Endodermal cell (in vitro differentiated cells): ENCODE data around the gene CDH9. TPM values are rescaled to one million over a fixed set of nuclear protein-coding genes. Genes with fewer than 3 reads are reported as not detected.

ENCODE experiments used
- DNase-seq: peaks from one replicate; pipeline ENCODE4 v3.0.0-alpha.2; 2017
- H3K27ac ChIP-seq: 2 replicates; pipeline ENCODE4 v1.5.1; 2013; ENCODE audit warnings: mild to moderate bottlenecking, low read depth, low read length, moderate library complexity
- H3K27me3 ChIP-seq: 2 replicates; pipeline ENCODE4 v1.6.1; 2013; ENCODE audit warnings: mild to moderate bottlenecking, low read length, moderate library complexity; ENCODE audit not compliant: insufficient read depth, control insufficient read depth, poor library complexity, severe bottlenecking
- H3K36me3 ChIP-seq: 2 replicates; pipeline ENCODE4 v1.7.0; 2013; ENCODE audit warnings: mild to moderate bottlenecking, low read length, moderate library complexity; ENCODE audit not compliant: control insufficient read depth, insufficient read depth
- H3K4me1 ChIP-seq: one replicate; pipeline ENCODE4 v1.7.0; 2013; ENCODE audit warnings: low read length; ENCODE audit not compliant: control insufficient read depth, insufficient read depth
- H3K4me3 ChIP-seq: 2 replicates; pipeline ENCODE4 v1.5.1; 2013; ENCODE audit warnings: mild to moderate bottlenecking, low read length, moderate library complexity
- H3K9ac ChIP-seq: 2 replicates; pipeline ENCODE4 v1.6.1; 2013; ENCODE audit warnings: mild to moderate bottlenecking, low read length, moderate library complexity; ENCODE audit not compliant: poor library complexity, severe bottlenecking; ENCODE audit errors: extremely low read depth
- H3K9me3 ChIP-seq: 2 replicates; pipeline ENCODE4 v1.6.1; 2013; ENCODE audit warnings: mild to moderate bottlenecking, low read length, moderate library complexity; ENCODE audit not compliant: control insufficient read depth
- H3K27ac Mint-ChIP-seq: 2 replicates; pipeline ENCODE4 v1.8.0; 2020; ENCODE audit warnings: mixed read lengths
- H3K27me3 Mint-ChIP-seq: 2 replicates; pipeline ENCODE4 v1.8.0; 2021; ENCODE audit warnings: mild to moderate bottlenecking, mixed read lengths; ENCODE audit not compliant: insufficient read depth
- H3K36me3 Mint-ChIP-seq: 2 replicates; pipeline ENCODE4 v1.8.0; 2020; ENCODE audit warnings: low read depth, mixed read lengths
- H3K4me1 Mint-ChIP-seq: 2 replicates; pipeline ENCODE4 v1.8.0; 2020; ENCODE audit warnings: mixed read lengths
- H3K4me3 Mint-ChIP-seq: 2 replicates; pipeline ENCODE4 v1.8.0; 2020; ENCODE audit warnings: mild to moderate bottlenecking, moderate library complexity, mixed read lengths
- H3K9me3 Mint-ChIP-seq: 2 replicates; pipeline ENCODE4 v1.8.0; 2020; ENCODE audit warnings: mild to moderate bottlenecking, mixed read lengths
- WGBS, 2 experiments: methylation state at CpG; one replicate each; pipeline versions ENCODE4 v1.1.5 to v1.1.7; 2013; ENCODE audit warnings: missing lambda C conversion rate in 2 of 2, mixed read lengths in 1 of 2; ENCODE audit not compliant: insufficient coverage in 1 of 2, insufficient read length in 1 of 2; 5-methylcytosine and 5-hydroxymethylcytosine counted together
- long read RNA-seq, 4 experiments: library from polyadenylated mRNA in 2 of 4; library from RNA in 1 of 4; library from capped mRNA in 1 of 4; stranded (forward) in 3 of 4; unstranded in 1 of 4; transcript quantifications; one replicate each; pipeline ENCODE4 v2.0.0, GENCODE V29; 2020 to 2021; ENCODE audit warnings: inconsistent platforms in 1 of 4
- polyA plus RNA-seq, 2 experiments: library from polyadenylated mRNA; stranded (reverse); fragments of 50-300 nt; gene quantifications; one replicate each; pipeline ENCODE4 v1.2.3, GENCODE V29; 2013
- total RNA-seq, 2 donors: library from RNA; stranded (reverse); fragmentation: NEBNext Ultra II Directional in 1 of 2; extraction: Animal tissue kit (Norgen Biotek cat#: 25700) in 1 of 2; gene quantifications; 2 replicates in 1 of 2; 3 replicates in 1 of 2; pipeline ENCODE4 v1.2.1, GENCODE V29; 2021
- TF ChIP-seq, protein P1 (sequence below): fragments of 200-600 bp; sonication (generic); conservative IDR thresholded peaks from 2 replicates; pipeline ENCODE4 v1.5.0; 2021; ENCODE audit warnings: antibody characterized with exemption, mild to moderate bottlenecking

Gene CDH9
- not detected for total RNA-seq
- 2.5 TPM for polyA plus RNA-seq (2013, experiment 1 of 2)
- polyA plus RNA-seq (2013, experiment 2 of 2): 1.7 TPM
- long read RNA-seq, experiment 1: 0 reads
- long read RNA-seq, experiment 2: 0 reads
- long read RNA-seq, experiment 3: 0 reads
- long read RNA-seq, experiment 4: 0 reads

- H3K27ac Mint-ChIP-seq: no peak within 1 kb of the TSS
Observed at GRCh38 chr5:27038476-27038875, at the start of gene CDH9. TSS of gene CDH9 (minus strand) at chr5:27038586. CDS start at chr5:26988333, 50,253 bp downstream.

DNA sequence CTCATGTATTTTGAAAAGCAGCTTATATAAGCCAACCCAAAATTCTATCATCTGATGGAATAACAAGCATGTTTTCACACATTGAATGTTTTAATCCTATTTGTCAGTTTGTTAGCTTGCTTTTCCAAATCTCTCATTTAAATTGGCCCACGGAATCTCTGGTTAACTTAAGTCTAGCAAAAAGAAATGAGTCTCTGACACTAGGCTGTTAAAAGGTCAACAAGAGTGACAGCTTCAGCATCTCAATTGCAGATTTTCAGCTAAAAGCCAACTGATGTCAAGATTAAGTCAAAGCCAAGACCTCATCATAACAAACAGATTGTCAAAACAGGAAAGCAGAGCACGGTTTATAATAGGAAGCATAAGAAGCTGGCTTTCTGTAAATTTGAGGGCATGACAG, 49.4 kb upstream of the CDH9 start:
- no peak overlapping the region for H3K27ac Mint-ChIP-seq
- H3K27me3 Mint-ChIP-seq: no peaks in the 10 kb centered on the region
- H3K9me3 Mint-ChIP-seq: no peaks in the 10 kb centered on the region
- WGBS, 2 experiments: 50 to 75% methylated on average over 1 to 2 of the region's 2 CpGs
- Histone ChIP-seq H3K9ac (no peak overlapping the region), H3K27me3 (no peaks in the 10 kb centered on the region), H3K9me3 (no peaks in the 10 kb centered on the region), H3K27ac (no peak overlapping the region), H3K36me3 (no peaks in the 10 kb centered on the region), H3K4me1 (no peaks in the 10 kb centered on the region), H3K4me3 (no peak overlapping the region)
- H3K4me1 Mint-ChIP-seq: no peaks in the 10 kb centered on the region
- no peaks in the 10 kb centered on the region for H3K36me3 Mint-ChIP-seq
- H3K4me3 Mint-ChIP-seq: no peak overlapping the region
- TF ChIP-seq, protein P1, sequence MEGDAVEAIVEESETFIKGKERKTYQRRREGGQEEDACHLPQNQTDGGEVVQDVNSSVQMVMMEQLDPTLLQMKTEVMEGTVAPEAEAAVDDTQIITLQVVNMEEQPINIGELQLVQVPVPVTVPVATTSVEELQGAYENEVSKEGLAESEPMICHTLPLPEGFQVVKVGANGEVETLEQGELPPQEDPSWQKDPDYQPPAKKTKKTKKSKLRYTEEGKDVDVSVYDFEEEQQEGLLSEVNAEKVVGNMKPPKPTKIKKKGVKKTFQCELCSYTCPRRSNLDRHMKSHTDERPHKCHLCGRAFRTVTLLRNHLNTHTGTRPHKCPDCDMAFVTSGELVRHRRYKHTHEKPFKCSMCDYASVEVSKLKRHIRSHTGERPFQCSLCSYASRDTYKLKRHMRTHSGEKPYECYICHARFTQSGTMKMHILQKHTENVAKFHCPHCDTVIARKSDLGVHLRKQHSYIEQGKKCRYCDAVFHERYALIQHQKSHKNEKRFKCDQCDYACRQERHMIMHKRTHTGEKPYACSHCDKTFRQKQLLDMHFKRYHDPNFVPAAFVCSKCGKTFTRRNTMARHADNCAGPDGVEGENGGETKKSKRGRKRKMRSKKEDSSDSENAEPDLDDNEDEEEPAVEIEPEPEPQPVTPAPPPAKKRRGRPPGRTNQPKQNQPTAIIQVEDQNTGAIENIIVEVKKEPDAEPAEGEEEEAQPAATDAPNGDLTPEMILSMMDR: no peak
- no peak for DNase-seq

More at GRCh38 chr5:27038476-27038875, at the start of gene CDH9:
- Histone ChIP-seq H3K9me3 (no peaks in the 10 kb centered on the region), H3K27ac (no peak within 1 kb of the TSS), H3K27me3 (no peaks in the 10 kb centered on the region), H3K4me3 (peak within 1 kb of the TSS; percentile 83), H3K4me1 (peaks cover 2% of the 10 kb centered on the region), H3K36me3 (no peaks in the 10 kb centered on the region), H3K9ac (no peak within 1 kb of the TSS)
- Mint-ChIP-seq H3K36me3 (no peaks in the 10 kb centered on the region), H3K4me3 (peak within 1 kb of the TSS; percentile 49), H3K4me1 (peaks cover 12% of the 10 kb centered on the region), H3K27me3 (no peaks in the 10 kb centered on the region), H3K9me3 (no peaks in the 10 kb centered on the region)
- WGBS, 2 experiments: 3 to 8% methylated on average over 11 to 12 of the region's 12 CpGs
- DNase-seq: peak; percentile 64
- TF ChIP-seq, protein P1: no peak

- H3K4me3 ChIP-seq: no peak overlapping the region
- no peaks in the 10 kb centered on the region for H3K36me3 ChIP-seq
- no peak overlapping the region for H3K4me3 Mint-ChIP-seq
- H3K36me3 Mint-ChIP-seq: no peaks in the 10 kb centered on the region
- peaks cover 12% of the 10 kb centered on the region for H3K9me3 Mint-ChIP-seq
- no peaks in the 10 kb centered on the region for H3K4me1 ChIP-seq
- TF ChIP-seq, protein P1: no peak
- H3K27ac Mint-ChIP-seq: no peak overlapping the region
- H3K27me3 Mint-ChIP-seq: no peaks in the 10 kb centered on the region
- H3K27ac ChIP-seq: peak overlapping the region; percentile 34
- DNase-seq: no peak
- no peaks in the 10 kb centered on the region for H3K9me3 ChIP-seq
- no peak overlapping the region for H3K9ac ChIP-seq
- WGBS, 2 experiments: 53 to 59% methylated on average over 5 to 7 of the region's 7 CpGs
- no peaks in the 10 kb centered on the region for H3K27me3 ChIP-seq
- H3K4me1 Mint-ChIP-seq: no peaks in the 10 kb centered on the region
Observed at GRCh38 chr5:27083449-27084415, 45.3 kb upstream of the CDH9 start.
